Thyroid gland (tissue), 4 donors: ENCODE measurements around the gene STXBP3.

Experiments
- CTCF ChIP-seq, 6 experiments: fragments of 200-600 bp in 3 of 6; fragments of 450-650 bp in 3 of 6; sonication (generic) in 3 of 6; IDR thresholded peaks; one replicate each; pipeline ENCODE4 v1.5.1; 2016 to 2019; ENCODE audit warnings: antibody characterized with exemption in 6 of 6, mild to moderate bottlenecking in 2 of 6, inconsistent platforms in 1 of 6, moderate library complexity in 1 of 6
- POLR2A ChIP-seq, 2 donors: fragments of 450-650 bp; IDR thresholded peaks; one replicate each; pipeline ENCODE4 v1.6.1; 2017; ENCODE audit warnings: antibody characterized with exemption in 2 of 2, mild to moderate bottlenecking in 2 of 2, moderate library complexity in 1 of 2

GRCh38 chr1:108856994-108857393, 110.5 kb downstream of the STXBP3 start, which contains the start of gene AKNAD1:
- TF ChIP-seq CTCF (IDR thresholded peaks at IDR 0.05) (no peak), POLR2A (IDR thresholded peaks at IDR 0.05) (no peak)
